Activated CD4-positive, alpha-beta T cell treated with anti-CD3 and anti-CD28 coated beads, Interleukin-2, amount 10 ng/mL, durations not matched to agents 24 days and 14 days (primary cell): Measurements from ENCODE around the gene PRKCE. TPM values are rescaled to one million over a fixed set of nuclear protein-coding genes. Genes with fewer than 3 reads are reported as not detected.

Experiments used
- DNase-seq: peaks from one replicate; pipeline ENCODE4 v3.0.0; 2022
- H3K27ac Mint-ChIP-seq: one replicate; pipeline ENCODE4 v1.8.0; 2022; ENCODE audit warnings: mild to moderate bottlenecking, mixed read lengths
- H3K27me3 Mint-ChIP-seq: one replicate; pipeline ENCODE4 v1.8.0; 2022; ENCODE audit warnings: mixed read lengths
- H3K36me3 Mint-ChIP-seq: one replicate; pipeline ENCODE4 v1.8.0; 2022; ENCODE audit warnings: low read depth, mild to moderate bottlenecking, mixed read lengths
- H3K4me1 Mint-ChIP-seq: one replicate; pipeline ENCODE4 v1.8.0; 2021; ENCODE audit warnings: mixed read lengths
- H3K4me3 Mint-ChIP-seq: one replicate; pipeline ENCODE4 v1.8.0; 2022; ENCODE audit warnings: mild to moderate bottlenecking, moderate library complexity, mixed read lengths
- H3K9me3 Mint-ChIP-seq: one replicate; pipeline ENCODE4 v1.8.0; 2021; ENCODE audit warnings: mixed read lengths
- intact Hi-C: fragments of 100-400 bp; cut with micrococcal nuclease; formaldehyde crosslinking; loops from one replicate; pipeline ENCODE4 v1.15.1; 2023
- total RNA-seq: library from RNA; stranded (reverse); gene quantifications from 2 replicates; pipeline ENCODE4 v1.2.3, GENCODE V29; 2022

PRKCE gene
- total RNA-seq, 1 donor from 2014 or later = 13.5 TPM

- no peak overlapping the region for H3K27ac Mint-ChIP-seq
- H3K4me1 Mint-ChIP-seq = peaks cover 2% of the 10 kb centered on the region
- no peaks in the 10 kb centered on the region for H3K27me3 Mint-ChIP-seq
- no peak for DNase-seq
- no peaks in the 10 kb centered on the region for H3K36me3 Mint-ChIP-seq
- no peak overlapping the region for H3K4me3 Mint-ChIP-seq
- intact Hi-C loops = no loop called here
- H3K9me3 Mint-ChIP-seq = no peaks in the 10 kb centered on the region
These were observed 142.0 kb downstream of the PRKCE start for GRCh38 chr2:45793305-45793962.

- Mint-ChIP-seq H3K4me3 (no peak overlapping the region), H3K36me3 (no peaks in the 10 kb centered on the region), H3K27ac (no peak overlapping the region), H3K9me3 (no peaks in the 10 kb centered on the region), H3K4me1 (peaks cover 2% of the 10 kb centered on the region), H3K27me3 (no peaks in the 10 kb centered on the region)
- DNase-seq = no peak
- intact Hi-C loops = no loop called here
These were observed 142.7 kb downstream of the PRKCE start for GRCh38 chr2:45794134-45794617.

GRCh38 chr2:45796500-45796899 lies 145.0 kb downstream of the PRKCE start:
- no peak overlapping the region for H3K27ac Mint-ChIP-seq
- H3K4me1 Mint-ChIP-seq = peaks cover 2% of the 10 kb centered on the region
- intact Hi-C loops = no loop called here
- no peaks in the 10 kb centered on the region for H3K27me3 Mint-ChIP-seq
- no peak overlapping the region for H3K4me3 Mint-ChIP-seq
- H3K9me3 Mint-ChIP-seq = no peaks in the 10 kb centered on the region
- H3K36me3 Mint-ChIP-seq = no peaks in the 10 kb centered on the region
- no peak for DNase-seq

- intact Hi-C loops = no loop called here
- H3K36me3 Mint-ChIP-seq = no peaks in the 10 kb centered on the region
- no peak for DNase-seq
- no peak overlapping the region for H3K4me3 Mint-ChIP-seq
- H3K27me3 Mint-ChIP-seq = no peaks in the 10 kb centered on the region
- H3K4me1 Mint-ChIP-seq = peaks cover 2% of the 10 kb centered on the region
- H3K27ac Mint-ChIP-seq = no peak overlapping the region
- H3K9me3 Mint-ChIP-seq = no peaks in the 10 kb centered on the region
These were observed 146.2 kb downstream of the PRKCE start for GRCh38 chr2:45797451-45798230.

- intact Hi-C loops = no loop called here
- no peaks in the 10 kb centered on the region for H3K36me3 Mint-ChIP-seq
- no peaks in the 10 kb centered on the region for H3K9me3 Mint-ChIP-seq
- H3K27me3 Mint-ChIP-seq = no peaks in the 10 kb centered on the region
- H3K27ac Mint-ChIP-seq = no peak overlapping the region
- no peak overlapping the region for H3K4me3 Mint-ChIP-seq
- H3K4me1 Mint-ChIP-seq = peaks cover 2% of the 10 kb centered on the region
- DNase-seq = no peak
These were observed 148.4 kb downstream of the PRKCE start for GRCh38 chr2:45799679-45800381.

GRCh38 chr2:45802499-45803138 lies 151.1 kb downstream of the PRKCE start:
- H3K27me3 Mint-ChIP-seq = no peaks in the 10 kb centered on the region
- no peak overlapping the region for H3K4me3 Mint-ChIP-seq
- H3K4me1 Mint-ChIP-seq = peaks cover 4% of the 10 kb centered on the region
- DNase-seq = no peak
- H3K9me3 Mint-ChIP-seq = no peaks in the 10 kb centered on the region
- H3K36me3 Mint-ChIP-seq = no peaks in the 10 kb centered on the region
- intact Hi-C loops = no loop called here
- no peak overlapping the region for H3K27ac Mint-ChIP-seq

GRCh38 chr2:45804987-45805755 lies 153.7 kb downstream of the PRKCE start:
- intact Hi-C loops = no loop called here
- H3K9me3 Mint-ChIP-seq = no peaks in the 10 kb centered on the region
- H3K27ac Mint-ChIP-seq = no peak overlapping the region
- H3K4me3 Mint-ChIP-seq = no peak overlapping the region
- peaks cover 4% of the 10 kb centered on the region for H3K4me1 Mint-ChIP-seq
- no peaks in the 10 kb centered on the region for H3K36me3 Mint-ChIP-seq
- no peak for DNase-seq
- H3K27me3 Mint-ChIP-seq = no peaks in the 10 kb centered on the region

GRCh38 chr2:45806563-45807358 lies 155.3 kb downstream of the PRKCE start:
- no peak for DNase-seq
- Mint-ChIP-seq H3K27me3 (no peaks in the 10 kb centered on the region), H3K9me3 (no peaks in the 10 kb centered on the region), H3K36me3 (no peaks in the 10 kb centered on the region), H3K27ac (no peak overlapping the region), H3K4me3 (no peak overlapping the region), H3K4me1 (peaks cover 4% of the 10 kb centered on the region)
- intact Hi-C loops = no loop called here

- Mint-ChIP-seq H3K9me3 (no peaks in the 10 kb centered on the region), H3K4me1 (peaks cover 4% of the 10 kb centered on the region), H3K27ac (no peak overlapping the region), H3K4me3 (no peak overlapping the region), H3K27me3 (no peaks in the 10 kb centered on the region), H3K36me3 (no peaks in the 10 kb centered on the region)
- intact Hi-C loops = no loop called here
- no peak for DNase-seq
These were observed 156.9 kb downstream of the PRKCE start for GRCh38 chr2:45808294-45808800.

- no peaks in the 10 kb centered on the region for H3K9me3 Mint-ChIP-seq
- H3K27ac Mint-ChIP-seq = no peak overlapping the region
- no peaks in the 10 kb centered on the region for H3K27me3 Mint-ChIP-seq
- H3K4me1 Mint-ChIP-seq = peaks cover 4% of the 10 kb centered on the region
- no peak for DNase-seq
- intact Hi-C loops = no loop called here
- no peak overlapping the region for H3K4me3 Mint-ChIP-seq
- H3K36me3 Mint-ChIP-seq = no peaks in the 10 kb centered on the region
These were observed 157.7 kb downstream of the PRKCE start for GRCh38 chr2:45809205-45809604.

- no peak for DNase-seq
- H3K27ac Mint-ChIP-seq = no peak overlapping the region
- no peaks in the 10 kb centered on the region for H3K9me3 Mint-ChIP-seq
- no peaks in the 10 kb centered on the region for H3K27me3 Mint-ChIP-seq
- no peaks in the 10 kb centered on the region for H3K36me3 Mint-ChIP-seq
- no peak overlapping the region for H3K4me3 Mint-ChIP-seq
- no peaks in the 10 kb centered on the region for H3K4me1 Mint-ChIP-seq
- intact Hi-C loops = no loop called here
These were observed 160.6 kb downstream of the PRKCE start for GRCh38 chr2:45812011-45812500.
